Endodermal cell (in vitro differentiated cells): ENCODE measurements around the gene AZI2. TPM values are rescaled to one million over a fixed set of nuclear protein-coding genes. Genes with fewer than 3 reads are reported as not detected.

Source experiments
- DNase-seq: peaks from one replicate; pipeline ENCODE4 v3.0.0-alpha.2; 2017
- H3K27ac ChIP-seq: 2 replicates; pipeline ENCODE4 v1.5.1; 2013; ENCODE audit warnings: mild to moderate bottlenecking, low read depth, low read length, moderate library complexity
- H3K27me3 ChIP-seq: 2 replicates; pipeline ENCODE4 v1.6.1; 2013; ENCODE audit warnings: mild to moderate bottlenecking, low read length, moderate library complexity; ENCODE audit not compliant: insufficient read depth, control insufficient read depth, poor library complexity, severe bottlenecking
- H3K36me3 ChIP-seq: 2 replicates; pipeline ENCODE4 v1.7.0; 2013; ENCODE audit warnings: mild to moderate bottlenecking, low read length, moderate library complexity; ENCODE audit not compliant: control insufficient read depth, insufficient read depth
- H3K4me1 ChIP-seq: one replicate; pipeline ENCODE4 v1.7.0; 2013; ENCODE audit warnings: low read length; ENCODE audit not compliant: control insufficient read depth, insufficient read depth
- H3K4me3 ChIP-seq: 2 replicates; pipeline ENCODE4 v1.5.1; 2013; ENCODE audit warnings: mild to moderate bottlenecking, low read length, moderate library complexity
- H3K9ac ChIP-seq: 2 replicates; pipeline ENCODE4 v1.6.1; 2013; ENCODE audit warnings: mild to moderate bottlenecking, low read length, moderate library complexity; ENCODE audit not compliant: poor library complexity, severe bottlenecking; ENCODE audit errors: extremely low read depth
- H3K9me3 ChIP-seq: 2 replicates; pipeline ENCODE4 v1.6.1; 2013; ENCODE audit warnings: mild to moderate bottlenecking, low read length, moderate library complexity; ENCODE audit not compliant: control insufficient read depth
- H3K27ac Mint-ChIP-seq: 2 replicates; pipeline ENCODE4 v1.8.0; 2020; ENCODE audit warnings: mixed read lengths
- H3K27me3 Mint-ChIP-seq: 2 replicates; pipeline ENCODE4 v1.8.0; 2021; ENCODE audit warnings: mild to moderate bottlenecking, mixed read lengths; ENCODE audit not compliant: insufficient read depth
- H3K36me3 Mint-ChIP-seq: 2 replicates; pipeline ENCODE4 v1.8.0; 2020; ENCODE audit warnings: low read depth, mixed read lengths
- H3K4me1 Mint-ChIP-seq: 2 replicates; pipeline ENCODE4 v1.8.0; 2020; ENCODE audit warnings: mixed read lengths
- H3K4me3 Mint-ChIP-seq: 2 replicates; pipeline ENCODE4 v1.8.0; 2020; ENCODE audit warnings: mild to moderate bottlenecking, moderate library complexity, mixed read lengths
- H3K9me3 Mint-ChIP-seq: 2 replicates; pipeline ENCODE4 v1.8.0; 2020; ENCODE audit warnings: mild to moderate bottlenecking, mixed read lengths
- WGBS, 2 experiments: methylation state at CpG; one replicate each; pipeline versions ENCODE4 v1.1.5 to v1.1.7; 2013; ENCODE audit warnings: missing lambda C conversion rate in 2 of 2, mixed read lengths in 1 of 2; ENCODE audit not compliant: insufficient coverage in 1 of 2, insufficient read length in 1 of 2; 5-methylcytosine and 5-hydroxymethylcytosine counted together
- long read RNA-seq, 4 experiments: library from polyadenylated mRNA in 2 of 4; library from RNA in 1 of 4; library from capped mRNA in 1 of 4; stranded (forward) in 3 of 4; unstranded in 1 of 4; transcript quantifications; one replicate each; pipeline ENCODE4 v2.0.0, GENCODE V29; 2020 to 2021; ENCODE audit warnings: inconsistent platforms in 1 of 4
- polyA plus RNA-seq, 2 experiments: library from polyadenylated mRNA; stranded (reverse); fragments of 50-300 nt; gene quantifications; one replicate each; pipeline ENCODE4 v1.2.3, GENCODE V29; 2013
- total RNA-seq, 2 donors: library from RNA; stranded (reverse); fragmentation: NEBNext Ultra II Directional in 1 of 2; extraction: Animal tissue kit (Norgen Biotek cat#: 25700) in 1 of 2; gene quantifications; 2 replicates in 1 of 2; 3 replicates in 1 of 2; pipeline ENCODE4 v1.2.1, GENCODE V29; 2021
- TF ChIP-seq, protein P1 (sequence below): fragments of 200-600 bp; sonication (generic); conservative IDR thresholded peaks from 2 replicates; pipeline ENCODE4 v1.5.0; 2021; ENCODE audit warnings: antibody characterized with exemption, mild to moderate bottlenecking

Gene AZI2
- total RNA-seq = 10 to 100 TPM; 51.9 to 54.9 TPM
- polyA plus RNA-seq (2013, experiment 1 of 2) = 83.0 TPM
- polyA plus RNA-seq (2013, experiment 2 of 2) = 72.6 TPM
- long read RNA-seq, experiment 1, full-length matches to known transcripts = 11 of 17 reads
- long read RNA-seq, experiment 1, partial matches to known transcripts = 0 of 17 reads
- long read RNA-seq, experiment 1, other reads (novel, unspliced or antisense) = 6 of 17 reads
- long read RNA-seq, experiment 2, full-length matches to known transcripts = 57 of 64 reads
- long read RNA-seq, experiment 2, partial matches to known transcripts = 2 of 64 reads
- long read RNA-seq, experiment 2, other reads (novel, unspliced or antisense) = 5 of 64 reads
- long read RNA-seq, experiment 3, full-length matches to known transcripts = 144 of 159 reads
- long read RNA-seq, experiment 3, partial matches to known transcripts = 3 of 159 reads
- long read RNA-seq, experiment 3, other reads (novel, unspliced or antisense) = 12 of 159 reads
- long read RNA-seq, experiment 4, full-length matches to known transcripts = 96 of 110 reads
- long read RNA-seq, experiment 4, partial matches to known transcripts = 6 of 110 reads
- long read RNA-seq, experiment 4, other reads (novel, unspliced or antisense) = 8 of 110 reads

DNA sequence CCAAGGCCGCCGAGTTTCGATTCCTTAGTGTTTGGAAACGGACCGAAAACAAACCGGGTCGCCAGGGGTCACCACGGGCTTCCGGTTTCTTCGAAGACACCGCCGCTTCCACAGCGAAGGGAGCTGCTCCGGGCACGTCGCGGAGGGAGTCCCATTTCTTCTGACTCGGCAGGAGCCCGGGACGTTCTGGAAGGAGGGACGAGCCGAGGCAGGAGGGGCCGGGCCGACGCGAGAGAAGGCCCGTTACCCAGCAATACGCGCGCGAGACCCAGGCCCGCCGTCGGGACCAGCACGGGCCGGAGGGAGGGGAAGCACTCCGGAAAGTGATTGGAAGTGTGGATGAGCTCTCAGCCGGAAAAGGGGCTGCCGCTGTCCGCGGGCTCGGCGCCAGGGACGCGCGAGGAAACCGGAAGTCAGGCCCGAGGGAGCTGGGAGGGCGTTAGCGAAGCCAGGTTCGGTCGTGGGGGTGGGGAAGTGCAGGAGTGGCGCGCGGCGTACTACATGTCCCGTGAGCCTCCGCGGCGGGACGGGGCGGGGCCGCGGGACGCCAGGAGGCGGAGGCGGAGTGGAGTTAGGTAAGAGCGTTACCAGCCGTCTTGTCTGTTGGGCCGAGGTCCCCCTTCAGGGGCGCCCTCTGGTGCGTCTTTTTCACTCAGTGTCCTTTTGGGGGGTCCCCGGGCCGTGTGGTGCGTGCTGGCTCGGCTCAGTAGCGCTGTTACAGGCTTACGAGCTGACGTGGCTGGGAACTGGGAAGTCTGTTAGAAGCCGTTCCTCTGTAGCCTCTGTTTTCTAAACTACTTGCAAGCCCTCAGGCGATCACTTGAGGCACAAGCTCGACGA is at the start of gene AZI2, which contains the start of gene ZCWPW2:
TSS of gene AZI2 (minus strand) at position 196 of the 840 bp plus-strand sequence. CDS start 8,207 bp downstream, outside the sequence.
TSS of gene ZCWPW2 (plus strand) at position 93 of the 840 bp plus-strand sequence. CDS start 64,348 bp downstream, outside the sequence.
- Mint-ChIP-seq H3K9me3 (peaks cover 10% of the 10 kb centered on the region), H3K27ac (peak within 1 kb of the TSS; percentile 98), H3K4me3 (peak within 1 kb of the TSS; percentile 94), H3K4me1 (peaks cover 27% of the 10 kb centered on the region), H3K27me3 (no peaks in the 10 kb centered on the region), H3K36me3 (peaks cover 16% of the 10 kb centered on the region)
- H3K36me3 ChIP-seq = peaks cover 13% of the 10 kb centered on the region
- peak within 1 kb of the TSS; percentile 76 for H3K9ac ChIP-seq
- peak within 1 kb of the TSS; percentile 97 for H3K27ac ChIP-seq
- DNase-seq = peak; percentile 96
- WGBS, 2 experiments = 0% methylated on average over 51 to 83 of the region's 83 CpGs
- no peaks in the 10 kb centered on the region for H3K27me3 ChIP-seq
- TF ChIP-seq, protein P1, sequence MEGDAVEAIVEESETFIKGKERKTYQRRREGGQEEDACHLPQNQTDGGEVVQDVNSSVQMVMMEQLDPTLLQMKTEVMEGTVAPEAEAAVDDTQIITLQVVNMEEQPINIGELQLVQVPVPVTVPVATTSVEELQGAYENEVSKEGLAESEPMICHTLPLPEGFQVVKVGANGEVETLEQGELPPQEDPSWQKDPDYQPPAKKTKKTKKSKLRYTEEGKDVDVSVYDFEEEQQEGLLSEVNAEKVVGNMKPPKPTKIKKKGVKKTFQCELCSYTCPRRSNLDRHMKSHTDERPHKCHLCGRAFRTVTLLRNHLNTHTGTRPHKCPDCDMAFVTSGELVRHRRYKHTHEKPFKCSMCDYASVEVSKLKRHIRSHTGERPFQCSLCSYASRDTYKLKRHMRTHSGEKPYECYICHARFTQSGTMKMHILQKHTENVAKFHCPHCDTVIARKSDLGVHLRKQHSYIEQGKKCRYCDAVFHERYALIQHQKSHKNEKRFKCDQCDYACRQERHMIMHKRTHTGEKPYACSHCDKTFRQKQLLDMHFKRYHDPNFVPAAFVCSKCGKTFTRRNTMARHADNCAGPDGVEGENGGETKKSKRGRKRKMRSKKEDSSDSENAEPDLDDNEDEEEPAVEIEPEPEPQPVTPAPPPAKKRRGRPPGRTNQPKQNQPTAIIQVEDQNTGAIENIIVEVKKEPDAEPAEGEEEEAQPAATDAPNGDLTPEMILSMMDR = peak; percentile 56
- peak within 1 kb of the TSS; percentile 89 for H3K4me3 ChIP-seq
- H3K4me1 ChIP-seq = peaks cover 6% of the 10 kb centered on the region
- peaks cover 17% of the 10 kb centered on the region for H3K9me3 ChIP-seq

- no peak overlapping the region for H3K27ac Mint-ChIP-seq
- no peaks in the 10 kb centered on the region for H3K36me3 Mint-ChIP-seq
- no peak overlapping the region for H3K4me3 ChIP-seq
- no peaks in the 10 kb centered on the region for H3K27me3 Mint-ChIP-seq
- DNase-seq = no peak
- H3K27me3 ChIP-seq = no peaks in the 10 kb centered on the region
- H3K9me3 Mint-ChIP-seq = peaks cover 14% of the 10 kb centered on the region
- no peak overlapping the region for H3K9ac ChIP-seq
- no peaks in the 10 kb centered on the region for H3K36me3 ChIP-seq
- peaks cover 2% of the 10 kb centered on the region for H3K4me1 Mint-ChIP-seq
- H3K4me1 ChIP-seq = no peaks in the 10 kb centered on the region
- H3K4me3 Mint-ChIP-seq = no peak overlapping the region
- 96% methylated on average over 1 of the region's 1 CpG; no CpG with 5 or more reads in 1 of the 2 experiments for WGBS, 2 experiments
- TF ChIP-seq, protein P1 = peak; percentile 30
- H3K9me3 ChIP-seq = no peaks in the 10 kb centered on the region
- no peak overlapping the region for H3K27ac ChIP-seq
Measured at GRCh38 chr3:28388978-28389377, 40.4 kb upstream of the AZI2 start.

GRCh38 chr3:28386049-28386448 is 37.4 kb upstream of the AZI2 start:
- Histone ChIP-seq H3K9ac (no peak overlapping the region), H3K27ac (no peak overlapping the region), H3K4me3 (no peak overlapping the region), H3K36me3 (no peaks in the 10 kb centered on the region), H3K27me3 (no peaks in the 10 kb centered on the region), H3K4me1 (no peaks in the 10 kb centered on the region), H3K9me3 (no peaks in the 10 kb centered on the region)
- Mint-ChIP-seq H3K4me1 (peaks cover 2% of the 10 kb centered on the region), H3K27me3 (no peaks in the 10 kb centered on the region), H3K9me3 (no peaks in the 10 kb centered on the region), H3K27ac (no peak overlapping the region), H3K4me3 (no peak overlapping the region), H3K36me3 (no peaks in the 10 kb centered on the region)
- DNase-seq = no peak
- WGBS, 2 experiments = 99% methylated on average over 5 of the region's 5 CpGs; no CpG with 5 or more reads in 1 of the 2 experiments
- TF ChIP-seq, protein P1 = no peak
